ENCODE measurements around the gene SLC38A4.
"Not testable (repeated sequence)": the region's sequence is repeated elsewhere in the genome, so short reads cannot be mapped to it uniquely, and the experiment has no call there.

Gene SLC38A4, protein sequence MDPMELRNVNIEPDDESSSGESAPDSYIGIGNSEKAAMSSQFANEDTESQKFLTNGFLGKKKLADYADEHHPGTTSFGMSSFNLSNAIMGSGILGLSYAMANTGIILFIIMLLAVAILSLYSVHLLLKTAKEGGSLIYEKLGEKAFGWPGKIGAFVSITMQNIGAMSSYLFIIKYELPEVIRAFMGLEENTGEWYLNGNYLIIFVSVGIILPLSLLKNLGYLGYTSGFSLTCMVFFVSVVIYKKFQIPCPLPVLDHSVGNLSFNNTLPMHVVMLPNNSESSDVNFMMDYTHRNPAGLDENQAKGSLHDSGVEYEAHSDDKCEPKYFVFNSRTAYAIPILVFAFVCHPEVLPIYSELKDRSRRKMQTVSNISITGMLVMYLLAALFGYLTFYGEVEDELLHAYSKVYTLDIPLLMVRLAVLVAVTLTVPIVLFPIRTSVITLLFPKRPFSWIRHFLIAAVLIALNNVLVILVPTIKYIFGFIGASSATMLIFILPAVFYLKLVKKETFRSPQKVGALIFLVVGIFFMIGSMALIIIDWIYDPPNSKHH

DNA sequence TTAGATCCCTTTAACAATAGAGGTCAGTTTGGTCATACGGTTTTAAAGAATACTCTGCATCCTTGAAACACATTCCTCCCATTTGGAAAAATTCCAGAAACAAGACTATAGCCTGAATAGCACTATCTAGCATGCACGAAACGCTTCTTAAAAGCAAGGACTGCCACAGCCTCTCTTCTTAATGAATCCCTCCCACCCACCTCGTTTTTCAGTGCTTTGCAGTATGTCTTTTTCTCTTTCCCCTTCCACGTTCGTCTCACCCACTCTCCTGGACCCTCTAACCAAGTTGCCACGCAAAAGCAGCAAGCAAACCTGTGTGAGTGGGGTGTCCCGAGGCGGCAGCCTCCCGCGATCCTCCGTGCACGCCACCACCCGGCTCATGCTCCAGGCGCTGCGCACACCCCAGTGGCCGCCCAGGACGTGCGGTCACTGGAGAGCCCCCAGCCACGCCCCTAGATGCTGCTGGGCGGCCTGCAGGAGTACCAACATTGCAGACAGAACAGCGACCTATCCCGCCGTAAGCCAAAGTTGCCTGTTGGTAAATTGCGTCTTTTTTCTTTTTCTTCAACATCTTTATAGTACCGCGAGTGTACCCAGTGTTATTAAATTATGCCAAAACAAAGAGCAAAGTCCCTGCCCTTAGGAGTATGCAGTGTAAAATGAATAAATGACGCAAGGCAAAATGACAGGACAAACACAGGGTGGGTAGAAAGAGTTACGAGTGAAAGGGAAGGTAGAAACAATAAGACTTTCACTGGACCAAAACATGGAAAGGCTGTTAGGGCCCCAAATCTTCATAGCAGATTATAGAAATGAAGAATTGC is at the start of gene SLC38A4:
Gene SLC38A4 (minus strand): TSS at position 407 of the 824 bp plus-strand sequence. CDS start 32,926 bp downstream, outside the sequence.
- DNase-seq (ENCODE audit: low read depth in 2 of 2), result no peak

DNA sequence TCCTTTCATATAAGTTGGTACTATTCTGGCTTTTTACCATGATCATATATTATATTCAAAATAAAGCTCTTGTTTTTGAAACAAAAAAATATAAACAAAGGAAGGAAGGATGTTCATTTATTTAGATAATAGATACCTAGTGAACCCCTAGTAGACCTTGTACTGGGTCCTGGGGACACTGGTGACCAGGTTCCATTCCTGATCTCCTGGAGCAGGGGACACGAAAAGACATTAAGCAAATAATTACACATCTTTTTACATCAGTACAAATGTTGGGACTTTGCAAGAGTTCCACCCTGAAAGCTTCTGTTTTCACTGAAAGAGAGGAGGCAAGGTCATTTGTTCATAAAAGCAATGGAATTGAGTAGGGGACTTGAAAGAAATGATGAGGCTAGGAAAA is 49.3 kb upstream of the SLC38A4 start:
- DNase-seq (ENCODE audit: low read depth in 2 of 2), result no peak

DNA sequence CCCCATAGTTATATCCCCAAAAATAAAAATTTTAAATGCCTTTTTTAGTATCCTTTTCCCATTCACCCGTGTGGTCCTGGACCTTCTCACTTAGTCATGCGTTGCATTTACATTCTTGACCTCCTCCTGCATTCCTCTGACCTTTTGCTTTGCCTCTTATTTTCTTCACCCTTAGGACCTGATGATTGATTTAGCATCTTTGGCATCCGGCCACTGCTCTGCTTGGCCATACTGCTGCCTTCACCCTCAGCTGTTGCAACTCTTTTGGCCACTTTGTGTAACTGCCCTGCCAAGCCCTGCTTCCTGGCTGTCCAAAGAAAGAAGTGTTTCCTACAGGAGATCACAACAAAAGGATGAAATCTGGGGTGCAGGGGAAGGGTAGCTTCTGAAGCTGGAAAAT is 48.8 kb upstream of the SLC38A4 start:
- DNase-seq (ENCODE audit: low read depth in 2 of 2), result no peak

DNA sequence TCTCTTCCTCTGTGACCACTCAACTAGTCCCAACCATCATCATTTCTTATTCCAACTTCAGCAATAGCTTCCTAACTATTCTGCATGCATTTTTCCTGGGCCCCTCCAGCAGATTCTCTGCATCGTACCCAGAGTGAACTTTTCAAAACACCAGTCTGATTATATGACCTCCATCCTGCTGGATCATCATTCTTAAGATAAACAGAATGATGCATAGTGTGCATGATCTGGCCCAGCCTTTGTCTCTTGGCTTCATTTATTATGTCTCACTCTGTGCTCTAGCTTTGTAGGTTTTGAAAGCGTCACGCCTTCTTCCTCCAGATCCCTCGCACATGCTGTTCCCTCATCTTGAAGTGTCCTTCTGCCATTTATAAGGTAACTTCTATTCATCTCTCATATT is 46.3 kb upstream of the SLC38A4 start:
- no peak for DNase-seq (ENCODE audit: low read depth in 2 of 2)

DNA sequence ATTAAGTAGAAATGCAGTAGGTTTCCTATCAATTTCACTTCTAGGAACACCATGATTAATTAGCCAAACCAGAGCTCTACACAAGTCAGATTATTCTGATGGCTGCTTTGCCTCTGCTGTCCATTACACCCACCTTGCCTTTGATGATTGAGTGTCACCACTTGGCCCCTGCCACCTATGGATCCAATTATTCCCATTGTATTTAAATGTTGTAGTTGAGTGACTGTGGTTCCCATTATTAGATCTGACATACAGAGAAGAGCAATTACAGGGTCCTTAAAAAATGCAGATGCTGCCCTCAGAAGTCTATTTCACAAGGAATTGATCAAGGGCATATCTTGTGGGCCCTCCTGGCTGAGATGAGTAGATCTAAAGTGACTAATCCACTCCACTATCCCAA is 39.5 kb upstream of the SLC38A4 start:
- no peak for DNase-seq (ENCODE audit: low read depth in 2 of 2)

DNA sequence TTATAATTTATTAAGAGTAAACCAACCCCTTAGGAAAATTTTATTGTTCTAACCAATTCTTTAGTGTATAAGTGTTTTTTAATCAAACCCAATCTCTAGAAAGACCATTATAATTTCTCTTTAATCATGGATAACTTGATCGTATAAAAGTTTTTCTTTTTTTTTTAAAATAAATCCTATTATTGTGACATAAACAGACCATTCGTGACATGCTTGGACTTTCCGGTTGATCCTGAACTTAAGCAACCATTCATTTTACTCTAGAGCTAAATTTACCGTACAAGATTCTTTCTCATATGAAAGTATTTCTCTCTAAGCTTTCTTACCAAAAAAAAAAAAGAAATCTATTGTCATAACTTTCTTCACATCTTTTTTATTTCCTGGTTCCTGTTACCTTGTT is 32.6 kb upstream of the SLC38A4 start:
- no peak for DNase-seq (ENCODE audit: low read depth in 2 of 2)

DNA sequence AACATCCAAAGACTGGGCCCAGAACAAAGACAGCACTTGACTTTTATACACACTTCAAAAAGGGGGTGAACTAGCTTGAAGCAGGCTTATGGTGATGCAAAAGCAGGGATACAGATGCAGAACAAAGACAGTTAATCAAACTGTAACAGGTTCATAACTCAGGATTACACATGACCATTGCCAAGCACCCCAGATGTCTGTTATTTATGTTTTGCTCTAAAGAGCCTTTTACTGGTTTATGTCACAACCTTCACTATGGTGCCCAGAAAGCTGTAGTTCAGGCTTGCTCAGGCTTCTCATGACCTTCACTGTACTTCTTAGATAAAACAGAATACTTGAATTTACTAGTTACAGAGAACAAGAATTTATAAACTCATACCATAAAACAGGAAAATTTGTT is 31.7 kb upstream of the SLC38A4 start:
- no peak for DNase-seq (ENCODE audit: low read depth in 2 of 2)

DNA sequence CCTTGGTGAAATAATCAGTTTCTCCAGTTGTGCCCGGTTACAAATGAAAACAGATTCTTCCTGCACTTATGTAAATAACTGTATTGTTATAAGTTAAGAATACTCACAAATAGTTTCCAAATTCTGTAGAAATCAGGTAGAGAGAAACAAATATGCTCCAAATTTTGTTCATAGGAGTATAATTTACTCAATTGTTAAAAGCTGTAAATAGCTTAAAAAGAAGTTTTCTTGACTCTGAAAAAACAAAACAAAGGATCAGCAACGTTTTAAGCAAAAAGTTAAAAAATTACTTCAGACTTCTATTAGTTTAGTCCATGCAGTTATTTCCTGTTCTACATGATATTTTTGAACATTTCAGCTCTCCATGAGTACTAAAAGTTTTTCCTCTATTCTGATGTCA is 30.0 kb upstream of the SLC38A4 start:
- DNase-seq (ENCODE audit: low read depth in 2 of 2), result no peak

DNA sequence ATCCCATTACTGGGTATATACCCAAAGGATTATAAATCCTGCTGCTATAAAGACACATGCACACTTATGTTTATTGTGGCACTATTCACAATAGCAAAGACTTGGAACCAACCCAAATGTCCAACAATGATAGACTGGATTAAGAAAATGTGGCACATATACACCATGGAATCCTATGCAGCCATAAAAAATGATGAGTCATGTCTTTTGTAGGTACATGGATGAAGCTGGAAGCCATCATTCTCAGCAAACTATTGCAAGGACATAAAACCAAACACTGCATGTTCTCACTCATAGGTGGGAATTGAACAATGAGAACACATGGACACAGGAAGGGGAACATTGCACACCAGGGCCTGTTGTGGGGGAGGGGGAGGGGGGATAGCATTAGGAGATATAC is 28.4 kb upstream of the SLC38A4 start:
- not testable (repeated sequence) for DNase-seq (ENCODE audit: low read depth in 2 of 2)

DNA sequence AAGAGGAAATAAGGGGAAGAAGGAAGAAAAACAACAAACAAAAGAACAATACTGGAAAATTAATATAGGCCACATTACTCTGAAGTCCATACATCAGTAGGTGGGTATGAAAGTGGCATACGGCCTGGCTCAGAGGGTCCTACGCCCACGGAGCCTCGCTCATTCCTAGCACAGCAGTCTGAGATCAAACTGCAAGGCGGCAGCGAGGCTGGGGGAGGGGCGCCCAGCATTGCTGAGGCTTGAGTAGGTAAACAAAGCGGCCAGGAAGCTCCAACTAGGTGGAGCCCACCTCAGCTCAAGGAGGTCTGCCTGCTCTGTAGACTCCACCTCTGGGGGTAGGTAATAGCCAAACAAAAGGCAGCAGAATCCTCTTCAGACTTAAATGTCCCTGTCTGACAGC is 23.0 kb upstream of the SLC38A4 start:
- DNase-seq (ENCODE audit: low read depth in 2 of 2), result not testable (repeated sequence)

DNA sequence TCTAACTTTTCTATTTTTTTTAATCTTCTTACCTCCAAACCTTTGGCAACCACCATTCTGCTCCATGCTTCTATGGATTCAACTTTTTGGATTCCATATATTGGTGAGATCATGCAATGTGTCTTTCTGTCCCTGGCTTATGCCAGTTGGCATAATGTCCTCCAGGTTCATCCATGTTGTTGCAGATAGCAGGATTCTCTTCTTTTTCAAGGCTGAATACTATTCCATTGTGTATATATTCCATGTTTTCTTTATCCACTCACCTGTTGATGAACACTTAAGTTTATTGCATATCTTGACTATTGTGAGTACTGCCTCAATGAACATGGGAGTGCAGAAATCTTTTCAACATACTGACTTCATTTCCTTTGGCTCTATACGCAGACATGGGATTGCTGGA is 21.2 kb upstream of the SLC38A4 start:
- DNase-seq (ENCODE audit: low read depth in 2 of 2), result no peak

DNA sequence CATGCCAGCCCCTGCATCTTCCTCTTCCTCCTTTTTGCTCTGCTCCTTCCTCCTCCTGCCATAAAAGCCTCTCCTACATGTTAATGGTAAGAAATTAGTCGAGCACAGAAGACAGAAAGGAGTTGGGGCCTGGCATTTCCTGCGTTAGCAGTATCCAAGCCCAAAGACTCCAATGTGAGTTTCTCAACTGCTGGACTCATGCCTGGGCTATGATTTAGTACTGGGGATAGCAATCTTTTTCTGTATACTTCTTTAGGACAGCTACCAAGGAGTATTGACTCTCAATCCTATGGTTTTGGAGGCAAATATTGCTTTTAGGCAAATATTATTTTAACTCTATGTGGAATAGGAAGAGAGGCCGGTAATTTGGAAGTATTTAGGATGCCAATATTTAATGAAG is 18.0 kb upstream of the SLC38A4 start:
- DNase-seq (ENCODE audit: low read depth in 2 of 2), result no peak

DNA sequence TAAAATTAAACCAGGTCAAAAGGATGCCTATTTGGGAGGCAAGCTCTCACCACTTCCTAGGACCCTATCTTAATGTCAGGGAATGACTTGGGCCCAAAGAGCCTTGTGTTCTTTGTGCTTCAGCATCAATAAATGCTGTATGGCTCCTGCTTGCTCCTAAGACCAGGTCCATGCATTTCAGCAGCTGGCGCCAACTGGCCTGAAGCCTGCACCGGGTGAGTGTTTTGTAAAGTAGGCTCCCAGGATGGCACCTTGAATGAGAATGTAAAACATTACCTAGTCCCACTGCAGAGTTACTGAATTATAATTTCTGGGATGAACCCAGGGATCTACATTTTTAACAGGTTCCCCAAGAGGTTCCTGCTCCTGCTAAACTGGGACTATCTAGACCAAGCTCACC is 16.1 kb upstream of the SLC38A4 start:
- DNase-seq (ENCODE audit: low read depth in 2 of 2), result no peak

DNA sequence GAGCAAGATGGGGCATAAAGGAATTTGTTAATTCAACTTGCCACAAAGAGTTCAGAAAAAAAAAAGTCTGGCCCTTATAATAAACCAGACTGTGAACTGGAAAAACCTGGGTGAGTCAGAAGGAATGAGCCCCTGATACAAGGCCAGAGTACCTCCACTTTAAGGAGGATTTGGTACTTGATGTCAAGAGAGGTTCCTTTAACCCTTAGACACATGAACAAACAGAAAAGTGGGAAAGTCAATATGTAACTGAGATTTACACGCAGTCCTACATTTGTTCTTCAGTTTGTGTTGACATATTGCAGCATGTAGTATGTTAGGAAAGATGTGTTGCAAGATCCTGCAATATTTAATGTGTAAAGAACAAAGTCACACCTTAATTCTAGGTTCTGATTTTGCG is 14.2 kb upstream of the SLC38A4 start:
- DNase-seq (ENCODE audit: low read depth in 2 of 2), result no peak

DNA sequence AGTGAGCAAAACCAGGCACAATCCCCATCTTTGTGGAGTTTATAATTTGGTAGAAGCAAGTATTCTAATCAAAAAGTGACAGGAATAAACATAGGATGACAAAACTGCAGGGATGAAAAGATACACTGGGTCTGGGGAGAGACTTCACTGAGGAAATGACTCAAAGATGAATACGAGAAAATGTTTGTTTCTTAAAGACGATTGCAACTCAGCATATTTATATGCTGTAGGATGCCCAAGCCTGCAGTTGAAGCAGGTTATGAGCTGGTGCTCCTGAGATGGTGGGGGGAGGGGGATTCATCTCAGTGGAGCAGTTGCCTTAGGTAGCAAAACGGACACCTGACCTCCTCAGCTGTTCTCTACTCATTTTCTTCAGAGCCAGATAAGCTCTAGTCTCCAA is 13.4 kb upstream of the SLC38A4 start:
- DNase-seq (ENCODE audit: low read depth in 2 of 2), result no peak

DNA sequence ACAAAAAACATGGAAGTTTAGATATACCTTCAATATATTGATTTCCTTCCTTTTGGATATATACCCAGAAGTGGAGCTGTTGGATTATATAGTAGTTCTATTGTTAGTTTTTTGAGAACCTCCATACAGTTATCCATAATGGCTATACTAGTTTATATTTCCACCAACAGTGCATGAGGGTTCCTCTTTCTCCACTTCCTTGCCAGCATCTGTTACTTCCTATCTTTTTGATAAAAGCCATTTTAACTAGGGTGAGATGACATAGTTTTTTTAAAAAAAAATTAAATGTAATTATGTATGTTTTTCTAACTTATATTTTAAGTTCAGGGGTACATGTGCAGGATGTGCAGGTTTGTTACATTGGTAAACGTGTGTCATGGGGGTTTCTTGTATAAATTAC is 10.0 kb upstream of the SLC38A4 start:
- DNase-seq (ENCODE audit: low read depth in 2 of 2), result no peak

DNA sequence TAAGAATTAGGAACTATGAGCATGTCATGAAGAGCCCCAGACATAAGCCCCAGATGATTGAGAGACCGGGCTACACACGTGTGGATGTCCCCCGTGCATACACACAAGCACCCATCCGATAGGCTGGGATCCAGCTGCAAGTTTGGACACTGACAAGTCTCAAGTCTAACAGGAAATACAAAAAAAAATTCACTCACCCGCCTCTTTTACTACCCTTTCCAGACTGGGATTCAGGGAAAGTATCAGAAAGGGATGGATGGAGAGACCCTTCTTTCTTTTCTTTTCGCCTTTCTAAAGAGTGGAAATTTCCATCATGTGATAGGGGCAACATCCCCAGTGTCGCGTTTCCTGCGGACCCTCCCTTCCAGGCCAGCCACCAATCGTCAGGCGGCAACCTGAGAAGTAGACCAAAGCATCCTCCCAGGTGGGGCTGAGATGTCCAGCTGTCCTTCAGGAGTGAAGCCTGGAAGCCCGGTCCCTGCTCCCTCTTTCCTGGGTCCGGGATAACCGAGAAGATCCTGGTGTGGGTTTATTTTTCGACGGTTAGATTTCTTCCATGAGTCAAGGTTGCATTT is 6.4 kb upstream of the SLC38A4 start:
- no peak for DNase-seq (ENCODE audit: low read depth in 2 of 2)

DNA sequence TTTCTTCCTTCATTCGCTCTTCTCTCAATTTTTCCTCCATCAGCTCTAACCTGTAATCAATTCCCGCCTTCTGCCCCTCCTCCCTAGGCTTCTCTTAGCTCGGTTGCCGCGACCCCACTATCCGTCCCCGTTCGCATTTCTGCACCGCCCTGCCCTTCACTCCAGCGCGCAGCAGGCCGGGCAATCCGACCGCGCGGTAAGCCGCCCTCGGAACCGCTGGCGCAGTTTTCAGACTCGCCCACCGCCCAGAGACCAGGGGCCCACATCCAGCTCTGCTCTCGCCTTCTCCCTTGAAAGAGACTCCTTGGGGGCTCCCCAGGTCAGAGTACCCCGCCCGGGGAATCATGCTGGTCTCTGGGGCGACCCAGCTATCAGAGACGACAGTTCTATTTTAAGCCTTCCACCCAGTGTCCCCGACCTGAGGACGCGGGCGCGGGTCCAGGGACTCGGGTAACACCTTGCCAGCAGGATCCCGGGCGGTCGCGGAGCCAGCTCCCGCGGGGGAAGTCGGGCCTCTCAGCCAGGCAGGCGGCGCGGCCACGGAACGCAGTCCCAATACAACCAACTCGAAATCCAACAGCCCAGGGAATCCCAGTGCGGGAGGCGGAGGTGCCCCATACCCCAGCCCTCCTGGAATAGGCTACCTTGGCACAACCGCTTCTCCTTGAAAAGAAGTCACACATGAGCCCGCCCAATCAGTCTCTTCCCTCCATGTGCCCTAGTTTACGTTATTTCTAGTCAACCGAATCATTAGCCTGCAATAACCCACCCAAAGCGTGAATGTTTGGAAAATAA is 5.7 kb upstream of the SLC38A4 start:
- no peak for DNase-seq (ENCODE audit: low read depth in 2 of 2)

DNA sequence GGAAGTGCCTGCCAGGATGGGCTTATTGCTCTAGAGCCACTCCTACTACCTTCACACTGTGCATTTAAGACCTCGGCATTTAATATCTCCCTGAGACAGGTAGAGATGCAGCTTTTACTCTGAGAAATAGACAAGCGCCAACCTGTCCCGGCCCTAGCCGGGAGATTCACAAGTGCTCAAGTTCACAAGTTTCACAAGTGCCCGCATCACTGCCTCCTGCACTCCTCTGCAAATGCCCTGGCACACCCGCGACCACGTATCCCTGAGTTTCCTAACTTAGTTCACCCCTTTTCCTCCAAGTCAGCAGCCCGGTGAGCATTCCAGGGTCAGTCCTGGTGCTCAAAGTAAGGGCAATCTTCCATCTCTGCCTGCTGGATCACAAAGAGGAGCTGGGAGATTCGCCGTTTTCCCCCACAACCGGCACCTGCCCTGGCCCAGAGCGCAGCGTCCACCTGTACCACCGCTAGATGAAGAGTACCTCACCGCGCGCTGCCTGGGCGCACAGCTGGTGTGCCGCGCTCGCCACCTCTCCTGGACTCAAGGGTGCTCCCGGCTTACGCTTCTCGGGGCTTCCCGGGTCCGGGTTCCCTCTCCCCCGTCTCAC is 5.0 kb upstream of the SLC38A4 start:
- no peak for DNase-seq (ENCODE audit: low read depth in 2 of 2)

DNA sequence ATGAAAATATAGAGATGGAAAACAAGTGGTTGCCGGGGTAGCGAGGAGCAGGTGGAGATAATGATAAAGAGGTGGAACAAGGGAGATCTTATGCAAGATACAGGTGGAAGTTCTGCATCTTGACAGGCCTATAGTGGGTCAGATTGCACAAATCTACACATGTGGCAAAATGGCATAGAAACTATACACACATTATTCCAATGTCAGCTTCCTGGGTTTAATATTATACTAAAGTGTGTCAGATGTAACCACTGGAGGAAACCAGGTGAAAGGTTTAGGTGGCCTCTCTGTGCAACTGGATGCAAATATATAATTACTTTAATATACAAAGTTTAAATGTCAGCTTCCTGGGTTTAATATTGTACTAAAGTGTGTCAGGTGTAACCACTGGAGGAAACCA is 1.1 kb downstream of the SLC38A4 start:
- DNase-seq (ENCODE audit: low read depth in 2 of 2), result no peak

DNA sequence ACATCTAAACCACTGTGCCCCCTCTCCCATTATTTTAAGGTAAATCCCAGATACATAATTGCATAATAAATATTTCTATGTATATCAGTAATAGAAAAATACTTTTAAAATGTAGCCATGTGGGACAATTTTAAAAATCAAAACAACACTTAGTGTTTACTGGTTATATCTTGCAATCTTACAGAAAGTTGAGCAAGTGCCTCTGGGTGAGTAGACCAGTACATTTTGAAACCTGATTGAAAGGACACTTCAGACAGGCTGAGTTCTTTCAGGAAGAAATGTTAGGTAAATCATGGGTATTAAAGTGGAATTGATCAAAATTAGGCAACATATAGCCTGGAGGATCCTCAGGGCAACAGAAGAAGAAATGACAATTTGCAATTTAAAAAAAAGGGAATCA is 7.2 kb downstream of the SLC38A4 start:
- no peak for DNase-seq (ENCODE audit: low read depth in 2 of 2)

Measured in stimulated activated CD4-positive, alpha-beta T cell treated with anti-CD3 and anti-CD28 coated beads, Interleukin-12 subunit alpha, Interleukin-12 subunit beta, amount 100 ng/mL, for 24 hours (primary cell).